Measurements from ENCODE around the gene DEPP1.

DNA sequence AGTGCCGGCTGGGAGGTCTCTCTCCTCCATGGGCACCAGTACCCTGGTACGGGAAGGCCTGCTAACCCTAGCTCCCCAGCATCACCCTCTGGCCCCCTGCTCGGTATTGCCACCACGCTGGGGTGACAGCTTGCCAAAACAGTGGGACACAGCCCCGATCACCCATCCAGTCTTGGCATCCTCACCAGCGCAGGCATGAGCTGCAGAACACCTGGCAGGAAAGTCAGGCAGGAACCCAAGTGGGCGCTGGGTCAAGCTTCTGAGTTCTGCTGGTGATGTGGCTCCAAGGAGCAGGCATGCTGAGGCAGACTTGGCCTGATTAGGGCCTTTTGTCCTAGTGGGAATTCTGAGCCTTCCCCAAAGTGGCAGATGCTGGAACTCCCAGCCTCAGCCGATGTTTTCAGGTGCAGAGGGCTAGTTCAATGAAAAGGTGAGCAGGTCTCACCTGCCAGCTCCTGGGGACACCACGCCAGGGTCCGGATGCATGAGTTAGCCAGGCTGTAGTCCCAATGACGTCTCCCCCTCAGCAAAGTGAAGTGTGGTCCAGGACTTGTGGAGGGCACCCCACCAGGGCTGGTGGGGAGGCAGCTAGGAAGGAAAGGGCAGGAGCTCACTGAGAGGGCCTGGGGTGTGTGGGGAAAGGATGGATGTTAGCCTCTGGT is 13.6 kb upstream of the DEPP1 start:
- TF ChIP-seq, protein P1, sequence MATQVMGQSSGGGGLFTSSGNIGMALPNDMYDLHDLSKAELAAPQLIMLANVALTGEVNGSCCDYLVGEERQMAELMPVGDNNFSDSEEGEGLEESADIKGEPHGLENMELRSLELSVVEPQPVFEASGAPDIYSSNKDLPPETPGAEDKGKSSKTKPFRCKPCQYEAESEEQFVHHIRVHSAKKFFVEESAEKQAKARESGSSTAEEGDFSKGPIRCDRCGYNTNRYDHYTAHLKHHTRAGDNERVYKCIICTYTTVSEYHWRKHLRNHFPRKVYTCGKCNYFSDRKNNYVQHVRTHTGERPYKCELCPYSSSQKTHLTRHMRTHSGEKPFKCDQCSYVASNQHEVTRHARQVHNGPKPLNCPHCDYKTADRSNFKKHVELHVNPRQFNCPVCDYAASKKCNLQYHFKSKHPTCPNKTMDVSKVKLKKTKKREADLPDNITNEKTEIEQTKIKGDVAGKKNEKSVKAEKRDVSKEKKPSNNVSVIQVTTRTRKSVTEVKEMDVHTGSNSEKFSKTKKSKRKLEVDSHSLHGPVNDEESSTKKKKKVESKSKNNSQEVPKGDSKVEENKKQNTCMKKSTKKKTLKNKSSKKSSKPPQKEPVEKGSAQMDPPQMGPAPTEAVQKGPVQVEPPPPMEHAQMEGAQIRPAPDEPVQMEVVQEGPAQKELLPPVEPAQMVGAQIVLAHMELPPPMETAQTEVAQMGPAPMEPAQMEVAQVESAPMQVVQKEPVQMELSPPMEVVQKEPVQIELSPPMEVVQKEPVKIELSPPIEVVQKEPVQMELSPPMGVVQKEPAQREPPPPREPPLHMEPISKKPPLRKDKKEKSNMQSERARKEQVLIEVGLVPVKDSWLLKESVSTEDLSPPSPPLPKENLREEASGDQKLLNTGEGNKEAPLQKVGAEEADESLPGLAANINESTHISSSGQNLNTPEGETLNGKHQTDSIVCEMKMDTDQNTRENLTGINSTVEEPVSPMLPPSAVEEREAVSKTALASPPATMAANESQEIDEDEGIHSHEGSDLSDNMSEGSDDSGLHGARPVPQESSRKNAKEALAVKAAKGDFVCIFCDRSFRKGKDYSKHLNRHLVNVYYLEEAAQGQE (IDR thresholded peaks at IDR 0.05; ENCODE audit: insufficient read depth in 1 of 2, low read depth in 2 of 2, low read length in 2 of 2), result no peak
- TF ChIP-seq POLR2AphosphoS5 (IDR thresholded peaks at IDR 0.05; ENCODE audit: low read depth, low read length) (no peak), TAF1 (IDR thresholded peaks at IDR 0.05; ENCODE audit: borderline replicate concordance, insufficient read depth, low read length) (no peak), SIN3A (IDR thresholded peaks at IDR 0.05; ENCODE audit: borderline replicate concordance, insufficient read depth, low read length) (no peak)
